Tibial nerve (tissue), 4 donors: ENCODE results near the gene GALNS.

ENCODE experiments used
- EP300 ChIP-seq, 2 donors: sonication (generic); formaldehyde crosslinking; IDR thresholded peaks; one replicate each; pipeline ENCODE4 v1.6.1; 2017; ENCODE audit warnings: antibody characterized with exemption in 2 of 2, mild to moderate bottlenecking in 1 of 2
- POLR2A ChIP-seq, 2 donors: fragments of 450-650 bp; IDR thresholded peaks; one replicate each; pipeline ENCODE4 v1.6.1; 2017; ENCODE audit warnings: antibody characterized with exemption in 2 of 2, mild to moderate bottlenecking in 2 of 2, moderate library complexity in 2 of 2
- TF ChIP-seq, protein P1 (sequence below), 5 experiments: fragments of 200-600 bp in 3 of 5; fragments of 450-650 bp in 2 of 5; sonication (generic) in 3 of 5; IDR thresholded peaks; one replicate each; pipeline ENCODE4 v1.5.1; 2016 to 2019; ENCODE audit warnings: antibody characterized with exemption in 5 of 5, mild to moderate bottlenecking in 3 of 5, moderate library complexity in 2 of 5

DNA sequence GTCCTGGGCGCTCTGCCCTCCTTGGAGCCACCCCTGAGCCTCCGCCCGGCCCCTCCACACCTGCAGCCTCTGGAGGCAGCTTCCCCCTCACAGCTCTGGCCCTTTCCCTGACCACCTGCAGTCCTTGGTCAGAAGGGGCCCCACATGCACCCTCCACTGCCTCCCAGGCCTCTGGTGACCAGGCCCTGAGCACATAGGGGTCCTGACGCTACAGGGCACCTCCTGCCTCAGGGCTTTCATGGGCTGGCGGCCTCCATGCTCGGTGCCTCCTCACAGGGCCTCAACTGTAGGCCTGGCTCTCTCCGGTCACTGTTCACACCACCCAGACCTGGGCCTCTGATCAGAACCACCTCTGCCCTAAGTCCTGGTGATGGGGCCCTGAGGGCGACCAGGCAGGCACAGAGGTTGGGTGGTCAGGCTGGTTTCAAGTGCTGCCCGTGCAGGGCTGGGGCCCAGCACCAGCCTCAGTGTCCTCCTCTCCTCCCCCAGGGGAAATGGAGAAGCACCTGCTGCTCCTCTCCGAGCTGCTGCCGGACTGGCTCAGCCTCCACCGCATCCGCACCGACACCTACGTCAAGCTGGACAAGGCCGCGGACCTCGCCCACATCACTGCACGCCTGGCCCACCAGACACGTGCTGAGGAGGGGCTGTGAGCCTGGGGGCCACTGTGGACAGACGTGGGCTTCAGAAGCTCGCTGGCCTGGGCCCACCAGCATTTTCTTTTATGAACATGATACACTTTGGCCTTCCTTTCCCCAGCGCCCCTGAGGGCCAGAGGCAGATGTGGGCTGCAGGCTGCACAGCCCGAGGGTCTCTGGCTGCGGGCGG lies 48.9 kb downstream of the GALNS start:
- TF ChIP-seq, protein P1, sequence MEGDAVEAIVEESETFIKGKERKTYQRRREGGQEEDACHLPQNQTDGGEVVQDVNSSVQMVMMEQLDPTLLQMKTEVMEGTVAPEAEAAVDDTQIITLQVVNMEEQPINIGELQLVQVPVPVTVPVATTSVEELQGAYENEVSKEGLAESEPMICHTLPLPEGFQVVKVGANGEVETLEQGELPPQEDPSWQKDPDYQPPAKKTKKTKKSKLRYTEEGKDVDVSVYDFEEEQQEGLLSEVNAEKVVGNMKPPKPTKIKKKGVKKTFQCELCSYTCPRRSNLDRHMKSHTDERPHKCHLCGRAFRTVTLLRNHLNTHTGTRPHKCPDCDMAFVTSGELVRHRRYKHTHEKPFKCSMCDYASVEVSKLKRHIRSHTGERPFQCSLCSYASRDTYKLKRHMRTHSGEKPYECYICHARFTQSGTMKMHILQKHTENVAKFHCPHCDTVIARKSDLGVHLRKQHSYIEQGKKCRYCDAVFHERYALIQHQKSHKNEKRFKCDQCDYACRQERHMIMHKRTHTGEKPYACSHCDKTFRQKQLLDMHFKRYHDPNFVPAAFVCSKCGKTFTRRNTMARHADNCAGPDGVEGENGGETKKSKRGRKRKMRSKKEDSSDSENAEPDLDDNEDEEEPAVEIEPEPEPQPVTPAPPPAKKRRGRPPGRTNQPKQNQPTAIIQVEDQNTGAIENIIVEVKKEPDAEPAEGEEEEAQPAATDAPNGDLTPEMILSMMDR (IDR thresholded peaks at IDR 0.05): no peak
- TF ChIP-seq POLR2A (IDR thresholded peaks at IDR 0.05) (no peak), EP300 (IDR thresholded peaks at IDR 0.05) (no peak)
